NB4 (cell line): ENCODE results near the gene GPR179.

Source experiments
- DNase-seq: peaks from one replicate; pipeline ENCODE4 v3.0.0; 2010; ENCODE audit warnings: low read depth
- H3K4me3 ChIP-seq: one replicate; pipeline ENCODE4 v1.5.1; 2011; ENCODE audit warnings: mild to moderate bottlenecking, low read depth, low read length, moderate library complexity
- CTCF ChIP-seq: IDR thresholded peaks from one replicate; pipeline ENCODE4 v1.5.1; 2012; ENCODE audit warnings: low read depth, low read length
- MAX ChIP-seq: IDR thresholded peaks from 2 replicates; pipeline ENCODE4 v1.6.1; 2011; ENCODE audit warnings: low read depth, low read length
- MYC ChIP-seq: IDR thresholded peaks from 2 replicates; pipeline ENCODE4 v1.6.1; 2011; ENCODE audit warnings: low read depth, low read length
- POLR2A ChIP-seq: IDR thresholded peaks from 2 replicates; pipeline ENCODE4 v1.6.1; 2011; ENCODE audit warnings: mild to moderate bottlenecking; ENCODE audit not compliant: insufficient read length; ENCODE audit errors: extremely low read depth

The GPR179 gene

GRCh38 chr17:38343608-38344419 lies at the start of gene GPR179:
Gene GPR179, minus strand, starts transcription at chr17:38343956. Its CDS starts 167 bp downstream, at chr17:38343789.
- no peak for TF ChIP-seq MYC
- TF ChIP-seq MAX, result no peak
- no peak for TF ChIP-seq POLR2A
- TF ChIP-seq CTCF, result no peak
- no peak for DNase-seq
- no peak within 1 kb of the TSS for H3K4me3 ChIP-seq

GRCh38 chr17:38379448-38379847 lies 35.7 kb upstream of the GPR179 start:
- H3K4me3 ChIP-seq, result no peak overlapping the region
- DNase-seq, result no peak
- TF ChIP-seq POLR2A, result no peak
- no peak for TF ChIP-seq MYC
- no peak for TF ChIP-seq CTCF
- no peak for TF ChIP-seq MAX

- no peak for DNase-seq
- no peak overlapping the region for H3K4me3 ChIP-seq
- TF ChIP-seq CTCF, result no peak
- no peak for TF ChIP-seq MAX
- no peak for TF ChIP-seq POLR2A
- no peak for TF ChIP-seq MYC
These were observed 25.5 kb upstream of the GPR179 start for GRCh38 chr17:38369124-38369886.

- no peak for TF ChIP-seq MAX
- no peak for TF ChIP-seq MYC
- no peak for TF ChIP-seq CTCF
- TF ChIP-seq POLR2A, result no peak
- no peak for DNase-seq
- no peak overlapping the region for H3K4me3 ChIP-seq
These were observed 21.0 kb upstream of the GPR179 start for GRCh38 chr17:38364741-38365140.

GRCh38 chr17:38363016-38363415 lies 19.3 kb upstream of the GPR179 start:
- no peak for DNase-seq
- H3K4me3 ChIP-seq, result no peak overlapping the region
- no peak for TF ChIP-seq MAX
- no peak for TF ChIP-seq MYC
- TF ChIP-seq CTCF, result no peak
- no peak for TF ChIP-seq POLR2A
